GM21717 (cell line): ENCODE measurements around the gene TGFBR1.
"Not testable (repeated sequence)": the region's sequence is repeated elsewhere in the genome, so short reads cannot be mapped to it uniquely, and the experiment has no call there.

Experiments
- ATAC-seq: cut with Tn5 transposase; IDR thresholded peaks from one replicate; pipeline ENCODE4 v1.9.1; 2021; ENCODE audit warnings: mild to moderate bottlenecking, moderate library complexity; ENCODE audit not compliant: unreplicated experiment

TGFBR1 gene

DNA sequence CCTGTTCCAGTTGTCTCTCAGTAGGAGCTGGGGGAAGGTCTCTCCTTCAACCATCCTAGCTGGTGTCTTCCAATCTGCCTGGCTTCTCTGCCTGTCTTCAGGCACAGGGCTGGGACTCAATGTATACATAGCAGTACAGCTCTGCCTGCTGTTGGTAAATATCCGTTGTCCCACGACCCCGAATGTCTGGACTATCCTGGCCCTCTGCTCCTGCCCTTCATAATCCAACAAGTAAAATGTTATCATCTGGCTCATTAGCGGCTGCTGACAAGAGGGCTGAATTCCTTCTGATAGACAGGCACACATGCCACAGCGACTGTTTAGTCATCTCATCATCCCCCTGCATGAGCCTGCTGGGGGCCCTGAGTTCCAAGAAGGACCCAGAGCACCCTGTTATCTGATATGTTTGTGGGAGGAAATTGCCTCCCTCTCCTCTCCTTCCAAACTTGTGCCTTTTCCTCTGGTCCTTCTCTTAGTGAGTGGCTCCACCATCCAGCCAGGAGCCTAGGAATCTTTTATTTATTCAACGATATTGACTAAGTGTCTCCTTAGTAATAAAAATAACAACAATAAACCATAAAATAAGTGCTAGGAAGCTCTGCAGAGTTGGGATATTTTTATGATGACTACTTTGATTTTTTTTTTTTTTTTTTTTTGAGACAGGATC is 29.5 kb upstream of the TGFBR1 start:
- ATAC-seq = no peak

DNA sequence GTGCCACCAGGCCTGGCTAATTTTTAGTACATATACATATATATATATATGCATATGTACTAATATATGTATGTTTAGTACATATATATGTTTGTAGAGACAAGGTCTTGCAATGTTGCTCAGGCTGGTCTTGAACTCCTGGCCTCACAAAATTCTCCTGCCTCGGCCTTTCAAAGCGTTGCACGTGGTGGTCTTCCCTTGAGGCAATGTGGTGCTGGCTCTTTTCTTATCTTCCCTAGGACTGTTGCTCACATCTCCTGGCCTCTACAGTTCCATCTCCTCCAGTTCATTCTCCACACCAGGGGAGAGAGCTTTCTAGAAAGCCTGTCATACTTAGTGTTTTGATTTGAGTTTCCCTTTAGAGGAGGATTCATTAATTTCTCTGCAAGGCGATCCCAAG is 28.9 kb upstream of the TGFBR1 start:
- ATAC-seq = no peak

DNA sequence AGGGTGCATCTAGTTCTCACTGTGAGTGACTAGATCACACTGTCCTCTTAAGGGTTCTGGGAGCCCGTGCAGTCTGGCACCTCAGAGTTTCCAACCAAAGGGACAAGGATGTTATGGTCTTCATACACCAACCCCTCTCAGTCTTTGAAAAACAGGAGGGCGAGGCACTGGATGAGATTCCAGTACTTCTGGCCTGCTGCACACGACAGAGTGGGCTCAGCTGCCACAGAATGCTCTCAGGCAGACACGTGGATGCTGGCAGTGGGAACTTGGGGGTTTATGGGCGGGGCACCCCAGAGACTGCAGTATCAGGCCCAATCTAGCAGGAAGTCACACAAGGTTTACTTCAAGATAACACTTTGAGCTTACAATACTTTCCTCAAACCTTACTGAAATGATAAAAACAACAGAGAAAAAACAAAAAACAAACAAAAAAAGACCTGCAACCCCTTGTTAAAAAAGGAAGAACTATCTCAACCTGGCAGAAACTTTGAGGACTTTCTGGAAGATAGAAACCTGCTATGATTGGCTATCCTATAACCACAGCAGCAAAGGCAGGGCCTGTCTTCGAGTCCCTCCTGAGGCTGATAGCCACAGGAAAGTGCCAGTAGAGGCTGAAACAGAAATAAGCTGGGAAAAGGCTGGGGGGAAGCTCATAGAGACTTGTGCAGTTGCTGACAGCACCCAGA is 28.3 kb upstream of the TGFBR1 start:
- no peak for ATAC-seq

DNA sequence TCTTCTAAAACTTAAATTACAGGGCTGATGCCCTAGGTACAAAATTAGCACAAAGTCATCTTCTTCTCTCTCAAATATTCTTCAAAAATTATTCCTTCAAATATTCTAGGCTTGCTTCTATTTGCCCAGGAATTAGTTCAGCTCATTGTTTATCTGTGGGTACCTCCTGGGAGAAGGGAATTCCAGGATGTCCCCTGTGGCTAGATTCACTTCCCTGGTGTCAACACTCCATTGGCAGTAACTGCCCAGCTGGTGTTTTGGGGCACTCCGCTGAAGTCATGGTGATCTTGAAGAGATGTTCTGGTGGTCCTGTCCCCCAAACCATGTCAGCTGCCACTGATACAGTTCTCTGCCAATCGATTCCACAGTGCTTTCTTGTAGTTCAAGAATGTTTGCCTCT is 26.2 kb upstream of the TGFBR1 start:
- ATAC-seq = no peak

DNA sequence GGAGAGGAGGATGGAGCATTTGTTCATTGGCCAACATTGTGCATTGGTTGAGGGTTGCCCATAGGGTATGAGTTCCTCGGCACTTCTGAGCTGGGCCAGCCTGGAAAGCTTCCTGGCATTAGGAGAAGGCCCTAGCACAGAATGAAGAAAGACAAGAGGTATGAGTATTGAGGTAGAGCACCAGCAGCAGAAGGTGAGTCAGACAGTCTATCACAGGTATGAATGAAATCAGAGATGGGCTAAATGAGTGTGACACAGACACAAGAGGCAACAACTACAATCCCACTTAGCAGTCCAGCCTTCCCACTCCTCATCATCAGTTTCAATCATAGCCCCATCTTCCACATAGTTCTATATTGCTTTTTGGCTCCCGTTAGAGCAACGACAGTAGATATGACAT is 25.4 kb upstream of the TGFBR1 start:
- no peak for ATAC-seq

DNA sequence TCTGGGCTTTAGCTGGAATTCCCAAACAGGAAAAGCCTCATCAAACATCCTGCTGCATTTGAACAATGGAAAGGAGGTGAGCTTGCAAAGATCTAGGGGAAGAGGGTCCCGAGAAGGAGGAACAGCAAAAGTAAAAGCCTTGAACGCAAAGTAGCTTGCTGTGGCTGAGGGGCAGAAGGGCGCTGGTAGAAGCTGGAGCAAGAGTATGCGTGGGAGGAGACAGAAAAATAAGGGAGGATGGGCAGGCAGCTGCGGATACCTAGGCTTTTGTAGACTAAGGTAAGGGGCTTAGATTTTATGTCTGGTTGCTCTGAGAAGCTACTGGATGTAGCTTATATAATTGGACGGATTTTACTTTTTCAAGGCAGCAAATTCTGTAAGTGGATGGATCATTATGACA is 21.9 kb upstream of the TGFBR1 start:
- no peak for ATAC-seq

DNA sequence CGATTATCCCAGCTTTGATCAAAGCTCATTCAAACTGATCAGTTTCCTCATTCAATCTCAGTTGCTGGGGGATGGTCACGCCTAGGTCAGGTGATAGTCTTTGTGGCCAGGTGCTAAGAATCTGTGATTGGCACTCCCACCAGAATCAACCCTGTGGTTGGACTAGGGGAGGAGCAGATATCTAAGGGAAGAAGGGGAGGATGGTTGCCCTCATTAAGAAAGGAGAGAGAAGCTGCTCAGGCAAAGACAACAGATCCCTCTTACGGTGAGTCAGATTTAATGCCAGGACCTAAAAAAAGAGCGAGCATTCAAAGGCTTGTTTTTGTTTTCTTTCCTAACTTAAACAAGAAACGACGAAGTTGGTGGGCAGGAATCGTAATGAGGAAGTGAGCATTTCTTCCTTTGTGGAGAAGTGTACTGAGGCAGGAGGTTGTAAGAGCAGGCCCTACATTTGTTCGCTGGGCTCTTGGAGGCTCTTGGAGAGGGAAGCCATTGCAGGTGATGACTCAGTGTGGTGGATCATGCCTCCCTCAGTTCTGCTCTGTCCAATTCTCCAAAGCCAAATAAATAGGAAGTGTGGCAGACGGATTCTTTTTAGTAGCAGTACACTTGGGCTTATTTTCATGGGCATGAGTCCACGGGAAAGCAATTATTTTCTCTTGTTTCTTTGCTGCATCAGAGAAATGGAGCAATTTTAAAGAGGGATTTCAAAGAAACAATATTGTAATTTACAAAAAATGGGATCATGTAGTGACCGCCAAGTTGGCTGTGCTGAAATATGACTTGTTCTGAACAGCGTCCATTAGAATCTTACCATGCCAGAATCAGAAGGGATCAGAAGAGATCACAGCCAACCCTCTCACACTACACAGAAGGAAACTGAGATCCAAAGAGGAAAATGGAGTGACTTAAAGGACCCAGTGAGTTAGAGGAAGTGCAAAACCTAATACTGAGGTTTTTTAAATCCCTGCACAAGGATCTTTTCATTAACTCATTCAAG is 18.7 kb upstream of the TGFBR1 start:
- no peak for ATAC-seq

DNA sequence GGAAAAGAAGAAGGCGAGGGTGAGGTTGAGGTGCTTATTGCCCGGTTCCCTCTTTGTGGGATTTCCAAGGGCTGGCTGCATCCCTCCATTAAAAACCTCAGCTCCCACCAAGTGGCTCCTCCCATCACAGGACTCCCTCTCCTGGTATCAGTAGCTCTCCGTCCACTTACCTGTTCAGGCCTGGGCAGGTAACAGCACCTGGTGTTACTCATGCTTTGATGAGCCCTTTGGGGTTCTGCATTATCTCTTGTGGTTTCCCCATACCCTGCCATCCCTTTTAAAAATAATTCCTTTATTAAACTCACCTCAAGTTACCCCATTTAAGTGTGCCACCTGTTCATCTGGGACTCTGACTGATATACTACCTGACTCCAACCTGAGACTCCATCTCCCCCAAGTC is 17.5 kb upstream of the TGFBR1 start:
- no peak for ATAC-seq

DNA sequence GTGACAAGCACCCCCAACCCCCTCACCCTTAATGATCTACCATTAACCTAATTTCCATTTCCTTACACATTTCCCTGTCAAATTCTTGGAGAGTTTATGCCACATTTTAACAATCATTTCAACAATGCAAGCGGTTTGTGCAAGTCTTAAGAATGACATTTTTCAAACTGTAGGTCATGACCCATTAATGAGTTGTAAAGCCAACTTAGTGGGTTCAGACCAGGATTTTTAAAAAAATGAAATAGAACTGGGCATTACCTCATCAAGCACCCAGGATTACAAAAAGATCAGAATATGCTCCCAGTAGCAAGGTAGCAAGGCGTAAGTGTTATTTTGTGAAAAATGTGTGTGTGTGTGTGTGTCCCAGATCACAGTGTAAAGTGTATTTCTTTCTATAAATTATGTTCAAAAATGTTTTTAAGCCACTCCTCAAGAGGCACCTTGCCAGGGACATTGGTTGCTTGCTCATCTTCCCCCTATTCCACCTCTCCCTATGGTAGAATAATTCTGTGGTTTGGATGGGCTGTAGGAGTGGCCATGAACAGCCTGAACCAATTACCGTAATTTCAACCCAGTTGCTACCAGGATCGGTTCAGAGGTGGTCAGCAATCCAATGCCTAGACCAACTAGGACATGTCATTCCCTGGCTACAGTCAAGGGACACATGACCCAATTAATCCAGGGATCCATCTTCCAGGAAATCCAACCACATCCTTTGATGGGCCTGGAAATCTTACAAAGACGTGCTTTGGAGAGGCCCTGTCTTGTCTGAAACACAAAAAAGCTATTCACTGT is 14.4 kb upstream of the TGFBR1 start:
- ATAC-seq = no peak

DNA sequence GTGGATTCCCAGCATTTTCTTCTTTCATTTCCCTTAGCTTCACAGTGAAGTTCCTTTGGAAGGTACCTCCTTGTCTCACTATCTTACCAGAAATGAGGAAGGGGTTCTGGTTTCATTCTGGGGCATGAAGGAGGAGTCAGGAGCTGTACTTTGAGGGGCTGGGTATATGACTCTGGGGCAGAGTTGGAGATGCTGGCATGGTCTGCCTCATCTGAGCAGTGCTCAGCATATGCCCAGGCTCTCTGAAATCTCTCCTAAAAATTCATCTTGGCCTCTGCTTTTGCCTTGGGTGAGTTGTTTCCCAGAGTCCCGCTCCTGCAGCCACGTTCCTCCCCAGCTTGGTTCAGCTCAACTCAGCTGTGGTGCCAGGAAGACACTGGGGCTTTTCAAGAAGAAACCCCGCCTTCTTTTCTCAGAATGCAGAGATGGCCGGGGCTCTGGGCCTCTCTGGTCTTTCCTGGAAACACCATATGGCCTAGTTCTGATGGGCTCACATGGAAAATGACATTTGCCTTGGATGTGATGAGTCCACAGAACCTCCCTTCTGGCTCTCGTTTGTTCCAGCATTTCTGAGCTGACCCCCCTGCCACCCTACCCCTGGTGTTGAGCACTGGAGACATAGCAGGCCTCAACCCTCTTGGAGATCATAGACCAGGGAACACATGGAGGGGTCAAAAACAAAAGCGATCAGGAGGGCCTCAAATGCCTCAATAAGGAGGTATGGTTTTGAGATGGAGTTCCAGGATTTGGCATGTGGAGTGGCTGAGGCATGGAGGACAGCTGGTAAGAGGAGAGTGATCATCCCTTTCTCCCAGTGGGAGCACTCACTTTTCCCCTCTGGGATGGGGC is 12.0 kb upstream of the TGFBR1 start:
- no peak for ATAC-seq

DNA sequence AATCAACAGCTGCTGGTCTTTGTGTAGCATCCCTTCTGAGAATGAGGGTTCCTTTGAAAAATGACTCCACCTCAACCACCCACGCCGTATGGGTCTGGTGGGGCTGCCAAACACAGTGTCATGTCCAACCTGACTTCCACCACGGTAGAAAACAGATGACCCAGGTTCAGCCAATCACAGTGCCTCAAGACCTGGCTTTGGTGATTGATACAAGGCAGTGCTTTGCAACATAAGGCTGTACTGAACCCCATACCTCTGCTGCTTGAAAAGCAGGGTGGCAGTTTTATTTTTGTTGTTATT is 11.5 kb upstream of the TGFBR1 start:
- no peak for ATAC-seq

DNA sequence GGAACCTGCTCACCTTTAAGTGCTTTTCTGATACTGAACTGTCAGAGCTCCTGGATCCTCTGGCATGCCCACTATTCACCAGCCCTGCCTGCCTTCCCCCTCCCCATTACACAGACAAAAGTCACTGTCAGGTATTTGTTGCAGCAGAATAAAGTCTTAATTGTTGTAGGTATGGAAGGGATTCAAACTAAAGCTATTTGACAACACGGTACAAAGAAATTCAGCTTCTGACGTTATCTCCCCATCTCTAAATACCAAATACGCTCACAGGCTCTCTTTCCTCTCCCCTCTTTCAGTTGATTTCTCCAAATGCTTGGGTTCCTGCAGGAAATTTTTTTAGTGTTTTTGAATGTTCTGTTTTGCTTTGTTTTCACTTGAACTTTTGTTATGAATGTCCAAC is 9.3 kb upstream of the TGFBR1 start:
- ATAC-seq = no peak

DNA sequence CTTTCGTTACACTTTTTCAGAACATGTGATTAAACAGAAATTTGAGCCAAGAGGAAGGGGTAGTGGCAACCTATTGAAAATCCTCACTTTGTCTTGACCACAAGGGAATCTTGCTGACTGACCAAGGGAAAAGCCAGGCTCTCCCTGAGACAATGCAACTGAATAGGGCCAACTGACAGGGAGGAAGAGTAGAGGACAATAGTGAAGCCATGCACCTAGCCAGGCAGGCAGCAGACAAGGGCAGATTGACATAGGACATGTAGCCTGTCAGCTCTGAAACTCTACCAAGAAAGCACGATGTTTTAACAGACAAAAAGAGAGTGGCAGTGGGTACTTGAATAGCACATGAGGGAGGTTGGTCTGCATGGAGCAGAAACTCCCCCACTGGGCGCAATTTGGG is 8.5 kb upstream of the TGFBR1 start:
- ATAC-seq = no peak

DNA sequence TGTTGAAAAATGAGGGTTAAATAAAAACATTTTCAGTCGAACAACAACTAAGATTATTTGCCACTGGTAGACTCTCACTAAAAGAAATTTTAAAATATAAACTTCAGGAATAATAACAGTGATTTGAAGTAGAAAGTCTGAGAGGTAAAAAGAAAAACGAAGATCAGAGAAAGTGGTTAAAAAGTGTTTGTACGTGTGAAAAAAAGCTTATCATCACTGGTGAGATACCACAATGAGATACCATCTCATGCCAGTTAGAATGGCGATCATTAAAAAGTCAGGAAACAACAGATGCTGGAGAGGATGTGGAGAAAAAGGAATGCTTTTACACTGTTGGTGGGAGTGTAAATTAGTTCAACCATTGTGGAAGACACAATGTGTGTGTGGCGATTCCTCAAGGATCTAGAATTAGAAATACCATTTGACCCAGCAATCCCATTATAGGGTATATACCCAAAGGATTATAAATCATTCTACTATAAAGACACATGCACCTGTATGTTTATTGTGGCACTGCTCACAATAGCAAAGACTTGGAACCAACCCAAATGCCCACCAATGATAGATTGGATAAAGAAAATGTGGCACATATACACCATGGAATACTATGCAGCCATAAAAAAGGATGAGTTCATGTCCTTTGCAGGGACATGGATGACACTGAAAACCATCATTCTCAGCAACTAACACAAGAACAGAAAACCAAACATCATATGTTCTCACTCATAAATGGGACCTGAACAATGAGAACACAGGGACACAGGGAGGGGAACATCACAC is 4.9 kb upstream of the TGFBR1 start:
- not testable (repeated sequence) for ATAC-seq

DNA sequence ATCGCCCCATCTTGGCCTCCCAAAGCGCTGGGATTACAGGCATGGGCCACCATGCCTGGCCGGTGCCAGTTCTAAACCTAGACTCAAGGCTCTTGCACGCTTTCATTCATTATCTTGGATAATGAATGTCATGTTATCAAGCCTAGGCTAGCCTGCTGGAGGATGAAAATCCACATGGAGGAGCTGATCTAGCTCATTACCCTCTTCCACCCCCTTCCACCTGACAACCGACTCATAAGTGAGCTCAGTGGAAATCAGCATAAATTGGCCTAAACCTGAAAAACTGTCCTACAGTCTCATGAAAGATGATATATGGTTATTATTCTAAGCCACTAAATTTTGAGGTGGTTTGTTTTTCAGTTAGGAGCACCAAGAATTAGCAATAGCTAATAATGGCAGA is 3.6 kb upstream of the TGFBR1 start:
- ATAC-seq = no peak

DNA sequence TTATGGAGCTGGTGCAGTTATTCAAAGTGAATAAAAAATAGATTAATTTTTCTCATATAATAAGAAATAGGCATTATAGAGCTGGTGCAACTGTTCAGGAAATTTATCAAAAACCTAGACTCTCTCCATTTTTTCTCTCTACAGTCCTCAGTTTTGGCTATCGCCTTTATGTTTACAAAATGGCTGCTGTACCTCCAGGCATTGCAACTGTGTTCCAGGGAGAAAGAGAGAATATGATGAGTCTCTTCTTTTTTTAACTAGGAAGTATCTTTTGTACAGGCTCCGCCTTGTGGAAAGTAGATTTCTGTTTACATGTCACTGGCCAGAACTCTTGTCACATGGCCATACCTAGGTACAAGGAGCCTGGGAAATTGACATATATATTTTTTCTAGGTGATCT is 3.1 kb upstream of the TGFBR1 start:
- ATAC-seq = no peak

DNA sequence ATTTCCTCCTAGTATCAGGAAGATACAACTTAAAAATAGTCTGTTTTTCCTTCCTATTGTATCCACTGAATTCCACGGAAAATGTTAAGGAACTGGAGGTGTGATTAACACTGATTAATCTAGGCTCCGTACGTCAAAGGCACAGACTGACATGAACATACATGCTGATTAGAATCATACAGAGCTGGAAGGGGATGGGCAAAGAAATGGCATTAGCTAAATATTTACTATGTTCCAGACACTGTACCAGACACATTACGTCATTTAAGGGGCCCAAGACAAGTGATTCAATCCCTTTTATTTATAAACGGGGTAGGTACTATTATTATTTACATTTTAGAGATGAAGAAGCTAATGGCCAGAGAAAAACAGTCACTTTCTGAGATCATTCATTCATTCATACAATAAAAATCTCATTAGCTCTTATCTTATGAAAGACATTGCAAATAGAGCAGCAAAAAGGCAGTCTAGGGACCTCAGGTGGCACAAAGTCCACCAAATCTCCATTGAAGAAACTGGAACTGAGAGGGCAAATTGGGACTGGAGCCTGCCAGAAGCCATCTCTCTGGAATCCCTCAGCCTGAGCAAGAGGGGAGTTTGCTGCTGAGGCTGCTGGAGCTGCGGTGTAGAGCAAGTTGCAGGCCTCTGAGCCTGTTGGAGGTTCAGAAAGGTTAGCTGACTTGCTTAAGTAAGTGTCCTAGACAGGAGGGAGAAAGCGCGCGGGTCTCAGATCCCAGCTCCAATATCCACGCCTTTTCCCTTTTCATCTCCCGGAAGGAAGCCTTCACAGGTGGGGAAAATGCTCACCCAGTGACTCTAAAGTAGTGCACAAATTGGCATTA is 1.6 kb upstream of the TGFBR1 start:
- ATAC-seq = no peak

DNA sequence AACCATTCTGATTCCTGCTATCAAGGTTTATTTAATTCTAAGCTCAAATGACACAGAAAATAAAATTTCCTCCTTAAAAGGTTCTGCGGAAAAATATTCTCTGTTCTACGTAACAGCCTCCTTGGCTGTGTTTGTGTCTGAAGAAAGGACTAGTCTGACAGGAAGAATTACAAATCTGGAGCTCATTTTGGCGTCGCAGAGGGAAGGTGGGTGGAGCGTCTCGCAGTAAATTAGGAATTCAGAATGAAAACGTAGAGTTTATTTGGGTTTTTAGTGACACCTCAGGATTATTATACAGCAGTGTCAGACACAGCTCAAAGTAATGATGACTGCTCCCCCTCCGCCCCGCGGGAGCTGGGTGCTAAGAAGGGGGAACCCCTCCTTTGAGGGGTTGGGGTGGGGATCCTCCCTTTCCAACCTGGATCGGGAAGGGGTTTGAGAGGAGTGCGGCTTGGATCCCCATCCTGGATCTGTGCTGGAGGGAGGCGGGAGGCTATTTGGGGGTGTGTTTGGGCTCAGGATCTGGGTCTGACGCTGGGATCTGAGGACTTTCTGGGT is 933 bp upstream of the TGFBR1 start:
- ATAC-seq = no peak
